ENCODE data around the gene SATB1. TPM values are rescaled to one million over a fixed set of nuclear protein-coding genes. Genes with fewer than 3 reads are reported as not detected.

The SATB1 gene
- total RNA-seq, 4 donors from 2014 or later, result 27.7 to 85.3 (median 67.1) TPM

- peaks cover 0 to 3% (median 0%) of the 10 kb centered on the region in 4 donors for H3K4me1 ChIP-seq
- no peaks in the 10 kb centered on the region for H3K9me3 ChIP-seq
- WGBS, 2 donors (ENCODE audit: low coverage in 1 of 2), result 46 to 53% methylated on average over 3 of the region's 3 CpGs
- in situ Hi-C loops (cut with MboI; ENCODE audit: low pct_ligation_motif_present in 1 of 4, low pct_unique_long_range_greater_than_20kb in 1 of 4, low sequenced_read_pairs in 3 of 4) (no loop called here), intact Hi-C loops (cut with DNase I; ENCODE audit: low total_unique reads) (no loop called here)
- H3K4me3 ChIP-seq, result no peak overlapping the region
- no peaks in the 10 kb centered on the region for H3K27me3 ChIP-seq
- TF ChIP-seq CTCF (IDR thresholded peaks at IDR 0.05) (no peak), EP300 (IDR thresholded peaks at IDR 0.05; ENCODE audit: low read depth) (no peak), POLR2A (IDR thresholded peaks at IDR 0.05) (no peak), POLR2AphosphoS5 (IDR thresholded peaks at IDR 0.05) (no peak)
- no peak overlapping the region for H3K27ac ChIP-seq
- peaks cover 0 to 3% (median 0%) of the 10 kb centered on the region in 4 donors for H3K36me3 ChIP-seq
- no peak for DNase-seq
Measured at GRCh38 chr3:18376682-18377081, 48.5 kb downstream of the SATB1 start.

- no peak for DNase-seq
- 79 to 81% methylated on average over 2 to 4 of the region's 4 CpGs for WGBS, 2 donors (ENCODE audit: low coverage in 1 of 2)
- intact Hi-C loops (cut with DNase I; ENCODE audit: low total_unique reads), result no loop called here
- H3K27me3 ChIP-seq, result no peaks in the 10 kb centered on the region
- no peaks in the 10 kb centered on the region for H3K9me3 ChIP-seq
- TF ChIP-seq EP300 (IDR thresholded peaks at IDR 0.05; ENCODE audit: low read depth) (no peak), POLR2AphosphoS5 (IDR thresholded peaks at IDR 0.05) (no peak), CTCF (IDR thresholded peaks at IDR 0.05) (no peak), POLR2A (IDR thresholded peaks at IDR 0.05) (no peak)
- in situ Hi-C loops (cut with MboI; ENCODE audit: low pct_ligation_motif_present in 1 of 4, low pct_unique_long_range_greater_than_20kb in 1 of 4, low sequenced_read_pairs in 3 of 4), result no loop called here
- no peak overlapping the region for H3K27ac ChIP-seq
- no peak overlapping the region for H3K4me3 ChIP-seq
- peaks cover 0 to 3% (median 0%) of the 10 kb centered on the region in 4 donors for H3K4me1 ChIP-seq
- H3K36me3 ChIP-seq, result peaks cover 0 to 3% (median 0%) of the 10 kb centered on the region in 4 donors
Measured at GRCh38 chr3:18372786-18373405, 52.2 kb downstream of the SATB1 start.

- in situ Hi-C loops (cut with MboI; ENCODE audit: low pct_ligation_motif_present in 1 of 4, low pct_unique_long_range_greater_than_20kb in 1 of 4, low sequenced_read_pairs in 3 of 4), result no loop called here
- 95 to 100% methylated on average over 4 to 7 of the region's 7 CpGs for WGBS, 2 donors (ENCODE audit: low coverage in 1 of 2)
- Histone ChIP-seq H3K36me3 (peaks cover 0 to 3% (median 0%) of the 10 kb centered on the region in 4 donors), H3K4me3 (no peak overlapping the region), H3K27me3 (no peaks in the 10 kb centered on the region), H3K9me3 (no peaks in the 10 kb centered on the region), H3K4me1 (no peaks in the 10 kb centered on the region), H3K27ac (no peak overlapping the region)
- no peak for DNase-seq
- TF ChIP-seq POLR2AphosphoS5 (IDR thresholded peaks at IDR 0.05), result no peak
- no peak for TF ChIP-seq CTCF (IDR thresholded peaks at IDR 0.05)
- no peak for TF ChIP-seq EP300 (IDR thresholded peaks at IDR 0.05; ENCODE audit: low read depth)
- TF ChIP-seq POLR2A (IDR thresholded peaks at IDR 0.05), result no peak
- intact Hi-C loops (cut with DNase I; ENCODE audit: low total_unique reads), result no loop called here
Measured at GRCh38 chr3:18370672-18371071, 54.5 kb downstream of the SATB1 start.

- no peak for DNase-seq
- H3K9me3 ChIP-seq, result no peaks in the 10 kb centered on the region
- 84 to 86% methylated on average over 9 to 13 of the region's 13 CpGs for WGBS, 2 donors (ENCODE audit: low coverage in 1 of 2)
- intact Hi-C loops (cut with DNase I; ENCODE audit: low total_unique reads) (no loop called here), in situ Hi-C loops (cut with MboI; ENCODE audit: low pct_ligation_motif_present in 1 of 4, low pct_unique_long_range_greater_than_20kb in 1 of 4, low sequenced_read_pairs in 3 of 4) (no loop called here)
- no peaks in the 10 kb centered on the region for H3K27me3 ChIP-seq
- H3K4me1 ChIP-seq, result no peaks in the 10 kb centered on the region
- TF ChIP-seq POLR2AphosphoS5 (IDR thresholded peaks at IDR 0.05) (no peak), POLR2A (IDR thresholded peaks at IDR 0.05) (no peak), CTCF (IDR thresholded peaks at IDR 0.05) (no peak), EP300 (IDR thresholded peaks at IDR 0.05; ENCODE audit: low read depth) (no peak)
- H3K36me3 ChIP-seq, result peaks cover 0 to 2% (median 0%) of the 10 kb centered on the region in 4 donors
- H3K4me3 ChIP-seq, result no peak overlapping the region
- no peak overlapping the region for H3K27ac ChIP-seq
Measured at GRCh38 chr3:18369551-18370185, 55.5 kb downstream of the SATB1 start.

All from transverse colon (tissue), 4 donors.